Activated T-helper 17 cell treated with anti-CD3 and anti-CD28 coated beads, Interleukin-2, amount 50 U/mL, for 72 hours (primary cell): ENCODE measurements around the gene ZNF844. TPM values are rescaled to one million over a fixed set of nuclear protein-coding genes. Genes with fewer than 3 reads are reported as not detected.
A peak's percentile ranks its signal among the peaks of the same experiment; 100 is the strongest.
"Not testable (repeated sequence)": the region's sequence is repeated elsewhere in the genome, so short reads cannot be mapped to it uniquely, and the experiment has no call there.

Experiments used
- ATAC-seq: fragments of 150-1000 bp; cut with Tn5 transposase; replicated peaks from 2 replicates; pipeline ENCODE4 v1.10.0; 2021; ENCODE audit warnings: mild to moderate bottlenecking, moderate library complexity
- H3K27ac Mint-ChIP-seq: one replicate; pipeline ENCODE4 v1.8.0; 2022; ENCODE audit warnings: mixed read lengths
- H3K27me3 Mint-ChIP-seq: one replicate; pipeline ENCODE4 v1.8.0; 2022; ENCODE audit warnings: mixed read lengths
- H3K36me3 Mint-ChIP-seq: one replicate; pipeline ENCODE4 v1.8.0; 2022; ENCODE audit warnings: low read depth, mild to moderate bottlenecking, mixed read lengths
- H3K4me1 Mint-ChIP-seq: one replicate; pipeline ENCODE4 v1.8.0; 2022; ENCODE audit warnings: mixed read lengths
- H3K4me3 Mint-ChIP-seq: one replicate; pipeline ENCODE4 v1.8.0; 2022; ENCODE audit warnings: mild to moderate bottlenecking, mixed read lengths
- H3K9me3 Mint-ChIP-seq: one replicate; pipeline ENCODE4 v1.8.0; 2022; ENCODE audit warnings: mixed read lengths
- total RNA-seq, 2 donors: library from RNA; stranded (reverse); gene quantifications; one replicate each; pipeline ENCODE4 v1.2.3, GENCODE V29; 2022

Gene ZNF844
- total RNA-seq, 2 donors from 2014 or later: 1.8 to 3.1 TPM

- H3K27me3 Mint-ChIP-seq: no peaks in the 10 kb centered on the region
- peaks cover 26% of the 10 kb centered on the region for H3K9me3 Mint-ChIP-seq
- H3K27ac Mint-ChIP-seq: no peak overlapping the region
- H3K4me1 Mint-ChIP-seq: no peaks in the 10 kb centered on the region
- H3K4me3 Mint-ChIP-seq: no peak overlapping the region
- ATAC-seq: no peak
- peaks cover 45% of the 10 kb centered on the region for H3K36me3 Mint-ChIP-seq
These were observed 11.1 kb downstream of the ZNF844 start for GRCh38 chr19:12075538-12076139.

GRCh38 chr19:12076331-12076730, 11.8 kb downstream of the ZNF844 start:
- H3K36me3 Mint-ChIP-seq: peaks cover 43% of the 10 kb centered on the region
- not testable (repeated sequence) for ATAC-seq
- peaks cover 25% of the 10 kb centered on the region for H3K9me3 Mint-ChIP-seq

GRCh38 chr19:12077375-12077774, 12.8 kb downstream of the ZNF844 start:
- no peak overlapping the region for H3K27ac Mint-ChIP-seq
- H3K27me3 Mint-ChIP-seq: no peaks in the 10 kb centered on the region
- H3K36me3 Mint-ChIP-seq: peaks cover 43% of the 10 kb centered on the region
- H3K4me3 Mint-ChIP-seq: no peak overlapping the region
- no peaks in the 10 kb centered on the region for H3K4me1 Mint-ChIP-seq
- H3K9me3 Mint-ChIP-seq: peaks cover 25% of the 10 kb centered on the region
- ATAC-seq: no peak

More at GRCh38 chr19:12076331-12076730, 11.8 kb downstream of the ZNF844 start:
- not testable (repeated sequence) for H3K4me1 Mint-ChIP-seq, H3K27ac Mint-ChIP-seq, H3K27me3 Mint-ChIP-seq, H3K4me3 Mint-ChIP-seq

GRCh38 chr19:12083336-12083735, 18.8 kb downstream of the ZNF844 start:
- not testable (repeated sequence) for H3K27ac Mint-ChIP-seq, H3K4me3 Mint-ChIP-seq, ATAC-seq, H3K36me3 Mint-ChIP-seq, H3K27me3 Mint-ChIP-seq, H3K9me3 Mint-ChIP-seq, H3K4me1 Mint-ChIP-seq

GRCh38 chr19:12085074-12085818, 20.7 kb downstream of the ZNF844 start:
- Mint-ChIP-seq H3K4me1 (no peaks in the 10 kb centered on the region), H3K36me3 (no peaks in the 10 kb centered on the region), H3K9me3 (peaks cover 3% of the 10 kb centered on the region), H3K27me3 (no peaks in the 10 kb centered on the region), H3K27ac (no peak overlapping the region), H3K4me3 (no peak overlapping the region)
- ATAC-seq: peak; percentile 63

- peak overlapping the region; percentile 72 for H3K4me3 Mint-ChIP-seq
- H3K36me3 Mint-ChIP-seq: peaks cover 12% of the 10 kb centered on the region
- H3K4me1 Mint-ChIP-seq: peaks cover 3% of the 10 kb centered on the region
- no peaks in the 10 kb centered on the region for H3K9me3 Mint-ChIP-seq
- ATAC-seq: peak; percentile 57
- H3K27me3 Mint-ChIP-seq: peaks cover 10% of the 10 kb centered on the region
- no peak overlapping the region for H3K27ac Mint-ChIP-seq
These were observed 26.3 kb downstream of the ZNF844 start for GRCh38 chr19:12090807-12091206.

GRCh38 chr19:12092065-12092867, 27.7 kb downstream of the ZNF844 start:
- Mint-ChIP-seq H3K27ac (no peak overlapping the region), H3K27me3 (peaks cover 10% of the 10 kb centered on the region), H3K4me1 (peaks cover 3% of the 10 kb centered on the region), H3K36me3 (peaks cover 12% of the 10 kb centered on the region), H3K9me3 (no peaks in the 10 kb centered on the region), H3K4me3 (peak overlapping the region; percentile 72)
- ATAC-seq: peak; percentile 93

GRCh38 chr19:12092956-12093355, 28.4 kb downstream of the ZNF844 start:
- peak overlapping the region; percentile 72 for H3K4me3 Mint-ChIP-seq
- H3K4me1 Mint-ChIP-seq: peaks cover 3% of the 10 kb centered on the region

GRCh38 chr19:12093777-12094176, 29.2 kb downstream of the ZNF844 start:
- peak; percentile 37 for ATAC-seq
- peaks cover 12% of the 10 kb centered on the region for H3K36me3 Mint-ChIP-seq
- H3K27ac Mint-ChIP-seq: no peak overlapping the region
- H3K4me1 Mint-ChIP-seq: peaks cover 3% of the 10 kb centered on the region
- H3K27me3 Mint-ChIP-seq: peaks cover 10% of the 10 kb centered on the region
- peak overlapping the region; percentile 72 for H3K4me3 Mint-ChIP-seq
- H3K9me3 Mint-ChIP-seq: no peaks in the 10 kb centered on the region

More at GRCh38 chr19:12092956-12093355, 28.4 kb downstream of the ZNF844 start:
- ATAC-seq: no peak
- peaks cover 12% of the 10 kb centered on the region for H3K36me3 Mint-ChIP-seq
- no peaks in the 10 kb centered on the region for H3K9me3 Mint-ChIP-seq
- peaks cover 10% of the 10 kb centered on the region for H3K27me3 Mint-ChIP-seq
- no peak overlapping the region for H3K27ac Mint-ChIP-seq

GRCh38 chr19:12095111-12095790, 30.7 kb downstream of the ZNF844 start:
- no peak for ATAC-seq
- Mint-ChIP-seq H3K27me3 (peaks cover 10% of the 10 kb centered on the region), H3K4me3 (no peak overlapping the region), H3K9me3 (no peaks in the 10 kb centered on the region), H3K36me3 (peaks cover 12% of the 10 kb centered on the region), H3K4me1 (peaks cover 3% of the 10 kb centered on the region), H3K27ac (no peak overlapping the region)

- Mint-ChIP-seq H3K27ac (no peak overlapping the region), H3K4me3 (no peak overlapping the region), H3K9me3 (no peaks in the 10 kb centered on the region), H3K36me3 (peaks cover 12% of the 10 kb centered on the region), H3K27me3 (peaks cover 9% of the 10 kb centered on the region), H3K4me1 (no peaks in the 10 kb centered on the region)
- ATAC-seq: no peak
These were observed 33.5 kb downstream of the ZNF844 start for GRCh38 chr19:12098040-12098439.

GRCh38 chr19:12103909-12104308, 39.4 kb downstream of the ZNF844 start:
- not testable (repeated sequence) for ATAC-seq, H3K9me3 Mint-ChIP-seq, H3K4me1 Mint-ChIP-seq, H3K27me3 Mint-ChIP-seq, H3K36me3 Mint-ChIP-seq, H3K4me3 Mint-ChIP-seq, H3K27ac Mint-ChIP-seq

- no peak for ATAC-seq
- H3K36me3 Mint-ChIP-seq: no peaks in the 10 kb centered on the region
- peaks cover 4% of the 10 kb centered on the region for H3K4me1 Mint-ChIP-seq
- H3K9me3 Mint-ChIP-seq: no peaks in the 10 kb centered on the region
- H3K27ac Mint-ChIP-seq: no peak overlapping the region
- H3K27me3 Mint-ChIP-seq: peaks cover 2% of the 10 kb centered on the region
- no peak overlapping the region for H3K4me3 Mint-ChIP-seq
These were observed 46.6 kb downstream of the ZNF844 start for GRCh38 chr19:12111176-12111575.

- H3K36me3 Mint-ChIP-seq: no peaks in the 10 kb centered on the region
- peak; percentile 40 for ATAC-seq
These were observed 47.6 kb downstream of the ZNF844 start for GRCh38 chr19:12111943-12112637.

More at GRCh38 chr19:12111943-12112637, 47.6 kb downstream of the ZNF844 start:
- Mint-ChIP-seq H3K9me3 (no peaks in the 10 kb centered on the region), H3K4me3 (peak overlapping the region; percentile 45), H3K27me3 (no peaks in the 10 kb centered on the region), H3K4me1 (peaks cover 4% of the 10 kb centered on the region), H3K27ac (peak overlapping the region; percentile 80)
